HS-27A (cell line): ENCODE results near the gene ADAM10.

Source experiments
- DNase-seq: peaks from one replicate; pipeline ENCODE4 v3.0.0-alpha.2; 2012; ENCODE audit warnings: low read depth, missing footprints

The ADAM10 gene

DNA sequence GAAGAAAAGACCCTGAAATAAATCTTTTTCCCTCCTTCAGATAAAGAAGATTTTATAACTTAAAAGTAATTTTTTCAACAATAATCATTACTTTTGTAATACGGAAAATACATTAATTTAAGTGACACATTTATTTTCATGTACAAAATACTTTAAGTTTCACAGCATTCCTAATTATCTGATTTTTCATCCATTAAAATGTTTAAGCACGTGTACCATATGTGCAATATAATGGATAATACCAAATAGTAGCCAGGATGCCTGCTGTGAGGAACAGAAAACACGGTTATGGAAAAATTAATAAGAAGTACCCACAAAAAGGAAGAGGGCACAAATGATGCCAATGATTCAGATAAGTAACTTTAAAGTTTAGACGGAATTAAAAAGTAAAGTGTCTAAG, 33.5 kb downstream of the ADAM10 start:
- DNase-seq = no peak

- no peak for DNase-seq
Measured at GRCh38 chr15:58715266-58715917, 34.1 kb downstream of the ADAM10 start.

GRCh38 chr15:58710701-58711100, 38.8 kb downstream of the ADAM10 start:
- DNase-seq = no peak

GRCh38 chr15:58707397-58707796, 42.1 kb downstream of the ADAM10 start:
- DNase-seq = no peak

GRCh38 chr15:58705105-58705504, 44.4 kb downstream of the ADAM10 start:
- DNase-seq = no peak

- no peak for DNase-seq
Measured at GRCh38 chr15:58704155-58704865, 45.2 kb downstream of the ADAM10 start.

DNA sequence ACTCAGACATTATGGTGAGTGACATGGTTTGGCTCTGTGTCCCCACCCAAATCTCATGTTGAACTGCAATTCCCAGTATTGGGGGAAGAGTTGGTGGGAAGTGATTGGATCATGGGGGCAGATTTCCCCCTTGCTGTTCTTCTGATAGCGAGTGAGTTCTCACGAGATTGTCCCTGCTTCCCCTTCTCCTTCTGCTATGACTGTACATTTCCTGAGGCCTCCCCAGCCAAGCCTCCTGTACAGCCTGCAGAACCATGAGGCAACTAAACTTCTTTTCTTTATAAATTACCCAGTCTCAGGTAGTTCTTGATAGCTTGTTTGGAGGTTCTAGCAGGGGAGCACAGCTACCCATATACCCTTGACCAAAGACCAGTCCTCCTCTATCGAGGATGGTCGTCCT, 45.9 kb downstream of the ADAM10 start:
- DNase-seq = no peak

- DNase-seq = no peak
Measured at GRCh38 chr15:58702233-58702632, 47.3 kb downstream of the ADAM10 start.

GRCh38 chr15:58701376-58701775, 48.1 kb downstream of the ADAM10 start:
- no peak for DNase-seq

GRCh38 chr15:58699769-58700168, 49.7 kb downstream of the ADAM10 start:
- no peak for DNase-seq

GRCh38 chr15:58698887-58699641, 50.4 kb downstream of the ADAM10 start:
- no peak for DNase-seq

GRCh38 chr15:58697220-58697619, 52.3 kb downstream of the ADAM10 start:
- no peak for DNase-seq

DNA sequence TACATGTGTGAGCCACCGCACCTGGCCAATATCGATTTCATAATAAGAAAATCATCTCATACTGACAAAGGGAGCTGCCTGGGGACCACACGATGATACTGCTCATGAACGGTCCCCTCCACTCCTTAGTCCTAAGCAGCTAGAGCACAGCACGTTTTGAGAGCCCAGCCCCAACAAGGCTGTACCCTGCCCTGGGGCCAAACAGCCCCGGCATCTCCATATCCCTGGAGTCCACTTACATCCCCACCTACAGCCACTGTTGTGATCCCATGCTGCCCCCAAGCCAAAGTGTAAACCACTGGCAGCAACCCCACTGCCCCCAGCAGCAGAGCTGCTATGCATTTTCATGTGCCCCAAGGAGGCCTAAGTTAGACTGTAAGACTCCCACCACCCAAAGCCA, 52.8 kb downstream of the ADAM10 start:
- DNase-seq = no peak

DNA sequence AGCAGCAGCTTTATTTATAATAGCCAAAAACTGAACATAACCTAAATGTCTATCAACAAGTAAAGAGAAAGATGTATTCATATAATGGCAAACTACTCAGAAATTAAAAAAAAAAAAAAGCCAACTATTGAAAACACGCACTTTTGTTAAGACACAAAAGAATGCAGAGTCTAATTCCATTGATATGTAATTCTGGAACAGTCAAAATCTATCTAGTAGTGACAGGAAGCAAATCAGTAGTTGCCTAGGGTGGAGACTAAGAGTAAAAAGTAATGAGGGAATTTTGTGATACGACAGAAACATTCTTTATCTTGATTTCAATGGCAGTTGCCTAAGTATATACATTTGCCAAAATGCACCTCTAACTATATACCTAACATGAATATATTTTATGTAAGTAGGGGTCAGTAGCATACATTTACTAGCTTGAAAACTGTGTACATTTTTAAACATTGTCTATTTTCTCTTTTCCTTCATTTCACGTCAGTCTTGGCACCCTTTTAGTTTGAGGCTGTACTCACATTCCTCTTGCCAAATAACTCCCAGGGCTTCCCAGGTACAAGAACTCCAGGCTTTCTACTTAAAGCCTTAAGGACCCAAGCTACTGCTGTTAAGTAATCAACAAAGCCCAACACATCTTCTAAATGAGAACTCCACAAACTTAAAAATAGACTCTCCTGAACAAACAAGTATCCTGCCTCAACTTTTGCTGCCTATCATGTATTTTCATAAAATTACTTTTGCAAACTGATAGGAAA, 54.7 kb downstream of the ADAM10 start:
- DNase-seq = no peak

GRCh38 chr15:58690703-58691102, 58.8 kb downstream of the ADAM10 start:
- no peak for DNase-seq

- DNase-seq = no peak
Measured at GRCh38 chr15:58689646-58690045, 59.9 kb downstream of the ADAM10 start.

DNA sequence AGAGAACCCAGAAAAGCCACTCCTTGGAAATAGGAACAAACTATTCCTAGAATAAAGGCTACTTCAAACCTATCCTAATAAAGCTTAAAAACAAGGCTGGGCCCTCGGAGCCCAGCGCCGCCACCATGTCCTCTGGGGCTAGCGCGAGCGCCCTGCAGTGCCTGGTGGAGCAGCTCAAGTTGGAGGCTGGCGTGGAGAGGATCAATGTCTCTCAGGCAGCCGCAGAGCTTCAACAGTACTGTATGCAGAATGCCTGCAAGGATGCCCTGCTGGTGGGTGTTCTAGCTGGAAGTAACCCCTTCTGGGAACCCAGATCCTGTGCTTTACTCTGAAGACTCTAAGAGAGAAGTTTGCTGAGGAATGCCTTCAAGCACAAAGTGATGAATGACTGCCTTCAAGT, 63.2 kb downstream of the ADAM10 start:
- DNase-seq = no peak

- DNase-seq = no peak
Measured at GRCh38 chr15:58684751-58685150, 64.8 kb downstream of the ADAM10 start.

DNA sequence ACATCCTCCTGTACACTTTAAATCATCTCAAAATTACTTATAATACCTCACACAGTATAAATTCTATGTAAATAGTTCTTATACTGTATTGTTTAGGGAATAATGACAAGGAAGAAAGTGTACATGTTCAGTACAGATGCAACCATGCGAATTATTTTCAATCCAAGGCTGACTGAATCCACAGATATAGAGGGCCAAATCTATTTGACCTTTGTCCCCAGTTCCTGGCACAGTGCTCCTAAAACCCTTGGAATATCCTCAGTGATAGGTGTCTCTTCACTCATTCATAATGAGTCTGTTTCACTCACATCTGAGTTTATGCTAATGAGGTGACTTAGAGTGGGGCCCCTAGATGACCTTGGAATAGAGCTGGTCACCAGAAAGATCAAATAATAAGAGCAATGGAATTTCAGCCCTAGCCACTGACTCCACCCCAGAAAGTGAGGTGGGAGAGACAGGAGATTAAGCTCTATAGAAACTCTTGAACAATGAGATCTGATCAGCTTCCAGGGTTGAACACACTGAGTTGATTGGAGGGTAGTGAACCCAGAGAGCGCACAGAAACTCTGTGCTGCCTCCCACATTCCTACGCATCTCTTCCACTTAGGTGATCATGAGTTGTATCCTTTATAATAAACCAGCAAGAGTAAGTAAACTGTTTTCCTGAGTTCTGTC, 65.3 kb downstream of the ADAM10 start:
- no peak for DNase-seq

- DNase-seq = no peak
Measured at GRCh38 chr15:58682234-58682633, 67.3 kb downstream of the ADAM10 start.

GRCh38 chr15:58678683-58679082, 70.8 kb downstream of the ADAM10 start:
- DNase-seq = no peak

DNA sequence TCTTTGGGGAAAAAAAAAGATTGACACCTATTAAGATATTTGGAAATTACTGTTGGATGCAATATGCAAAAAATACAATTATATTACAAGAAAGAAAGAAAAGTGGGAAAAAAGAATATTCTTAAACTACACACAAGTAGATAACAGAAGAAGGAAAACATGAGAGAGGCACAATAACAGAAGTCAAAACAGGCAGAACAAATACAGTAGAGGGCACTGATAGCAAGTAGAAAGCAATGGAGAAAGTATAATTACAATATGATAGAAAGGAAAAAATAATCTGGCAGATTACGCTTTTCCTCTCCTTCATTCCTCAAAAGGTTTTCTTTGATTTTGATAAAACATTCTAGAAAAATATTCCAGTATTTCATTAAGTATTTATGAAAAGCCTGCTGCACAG, 72.1 kb downstream of the ADAM10 start:
- DNase-seq = no peak
